OCI-LY1 (cell line): ENCODE data around the gene TRPM2.
A peak's percentile ranks its signal among the peaks of the same experiment; 100 is the strongest.

ENCODE experiments used
- H2AFZ ChIP-seq: fragments of 200-600 bp; sonication (generic), shearing (Covaris generic); 2 replicates; pipeline ENCODE4 v1.6.0; 2014; ENCODE audit warnings: antibody characterized with exemption, mild to moderate bottlenecking, low read length
- H3F3A ChIP-seq: fragments of 200-600 bp; sonication (generic), shearing (Covaris generic); 2 replicates; pipeline ENCODE4 v1.6.0; 2014; ENCODE audit warnings: mild to moderate bottlenecking, antibody characterized with exemption, low read length, moderate library complexity; ENCODE audit not compliant: insufficient read depth
- H3K27ac ChIP-seq: fragments of 200-600 bp; sonication (generic); 2 replicates; pipeline ENCODE4 v1.5.1; 2014; ENCODE audit warnings: low read length, mixed run types, mild to moderate bottlenecking, low read depth; ENCODE audit not compliant: poor library complexity, severe bottlenecking
- H3K27me3 ChIP-seq: fragments of 200-600 bp; sonication (generic); 2 replicates; pipeline ENCODE4 v1.6.0; 2014; ENCODE audit warnings: antibody characterized with exemption, mild to moderate bottlenecking, low read length, moderate library complexity; ENCODE audit not compliant: insufficient read depth
- H3K36me3 ChIP-seq: fragments of 200-600 bp; sonication (generic); 2 replicates; pipeline ENCODE4 v1.6.1; 2014; ENCODE audit warnings: mild to moderate bottlenecking, antibody characterized with exemption, low read length, moderate library complexity, mixed read lengths; ENCODE audit not compliant: insufficient read depth
- H3K4me1 ChIP-seq: fragments of 200-600 bp; sonication (generic); 2 replicates; pipeline ENCODE4 v1.5.1; 2014; ENCODE audit warnings: mild to moderate bottlenecking, low read length, moderate library complexity; ENCODE audit not compliant: insufficient read depth, severe bottlenecking
- H3K4me2 ChIP-seq: fragments of 200-600 bp; sonication (generic), shearing (Covaris generic); 2 replicates; pipeline ENCODE4 v1.6.1; 2014; ENCODE audit warnings: low read length
- H3K4me3 ChIP-seq: fragments of 200-600 bp; sonication (generic); 2 replicates; pipeline ENCODE4 v1.5.1; 2014; ENCODE audit warnings: low read length, low read depth, mild to moderate bottlenecking, mixed read lengths; ENCODE audit not compliant: poor library complexity, severe bottlenecking
- H3K79me2 ChIP-seq: fragments of 200-600 bp; shearing (Covaris generic); 2 replicates; pipeline ENCODE4 v1.6.1; 2016; ENCODE audit warnings: mixed run types, low read length, mixed read lengths; ENCODE audit not compliant: insufficient read depth
- H3K9ac ChIP-seq: fragments of 200-600 bp; sonication (generic), shearing (Covaris generic); 2 replicates; pipeline ENCODE4 v1.6.1; 2014; ENCODE audit warnings: mild to moderate bottlenecking, low read length, mixed read lengths
- H3K9me2 ChIP-seq: fragments of 200-600 bp; sonication (generic), shearing (Covaris generic); 2 replicates; pipeline ENCODE4 v1.6.1; 2014; ENCODE audit warnings: low read depth, mild to moderate bottlenecking, low read length, mixed read lengths
- H3K9me3 ChIP-seq: fragments of 200-600 bp; shearing (Covaris generic); 2 replicates; pipeline ENCODE4 v1.6.1; 2014; ENCODE audit warnings: low read length, mixed read lengths
- H4K20me1 ChIP-seq: fragments of 200-600 bp; sonication (generic), shearing (Covaris generic); 2 replicates; pipeline ENCODE4 v1.6.0; 2016; ENCODE audit warnings: mild to moderate bottlenecking, low read length; ENCODE audit not compliant: insufficient read depth
- CTCF ChIP-seq: fragments of 200-600 bp; sonication (generic), shearing (Covaris generic); IDR thresholded peaks from 2 replicates; pipeline ENCODE4 v1.5.1; 2017; ENCODE audit warnings: mild to moderate bottlenecking, antibody characterized with exemption, low read length, moderate library complexity, mixed read lengths
- EZH2 ChIP-seq: fragments of 200-600 bp; sonication (generic), shearing (Covaris generic); IDR thresholded peaks from 2 replicates; pipeline ENCODE4 v1.8.0; 2017; ENCODE audit warnings: borderline replicate concordance, mixed run types, mild to moderate bottlenecking, antibody characterized with exemption, low read length, moderate library complexity, mixed read lengths

The TRPM2 gene

DNA sequence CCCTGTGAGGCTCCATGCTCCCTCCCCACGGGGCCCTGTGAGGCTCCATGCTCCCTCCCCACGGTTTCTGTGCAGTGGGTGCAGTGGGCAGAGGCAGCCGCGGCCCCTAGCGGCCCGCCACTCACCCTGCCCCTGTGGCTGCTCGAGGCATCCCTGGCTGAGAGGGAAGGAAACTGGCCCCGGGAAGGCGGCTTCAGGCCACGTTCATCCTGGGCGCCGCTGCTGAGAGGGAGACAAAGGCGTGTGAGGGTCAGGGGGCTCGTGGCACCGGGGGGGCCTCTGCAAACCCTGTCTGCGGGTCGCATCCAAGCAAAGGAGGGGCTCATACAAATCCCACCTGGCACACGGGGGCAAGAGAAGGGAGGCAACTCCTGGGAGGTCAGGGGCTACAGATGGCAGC lies 22.7 kb upstream of the TRPM2 start:
- Histone ChIP-seq H3K27me3 (peaks cover 8% of the 10 kb centered on the region; the same call in 1 of the 2 replicates), H3F3A (no peaks in the 10 kb centered on the region), H3K36me3 (peaks cover 19% of the 10 kb centered on the region), H3K27ac (no peak overlapping the region), H3K9me2 (no peaks in the 10 kb centered on the region), H3K79me2 (no peaks in the 10 kb centered on the region), H3K4me3 (no peak overlapping the region), H3K9ac (no peak overlapping the region), H2AFZ (no peak overlapping the region), H3K4me1 (no peaks in the 10 kb centered on the region), H4K20me1 (no peaks in the 10 kb centered on the region), H3K9me3 (no peaks in the 10 kb centered on the region), H3K4me2 (no peak overlapping the region)
- TF ChIP-seq EZH2 (no peak), CTCF (peak; percentile 25; the same call in 1 of the 2 replicates)

DNA sequence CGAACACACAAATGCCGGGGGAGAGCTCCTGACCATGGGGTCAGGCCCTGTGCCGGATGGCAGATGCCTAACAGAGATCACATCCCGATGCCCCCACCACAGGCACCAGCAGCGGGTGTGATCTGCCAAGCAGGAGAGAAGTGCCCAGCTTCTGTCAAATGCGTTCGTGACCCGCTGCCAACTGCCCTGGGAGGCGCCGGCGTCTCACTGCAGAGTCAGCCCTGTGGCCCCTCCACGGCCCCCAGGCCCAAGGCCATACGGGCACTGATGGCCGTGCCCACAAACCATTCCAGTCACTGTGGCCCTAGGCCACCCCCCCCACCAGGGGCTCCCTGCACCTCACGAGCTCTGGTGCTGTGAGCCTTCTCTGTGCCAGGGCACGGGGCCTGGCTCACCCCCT lies 22.2 kb upstream of the TRPM2 start:
- Histone ChIP-seq H4K20me1 (no peaks in the 10 kb centered on the region), H3F3A (no peaks in the 10 kb centered on the region), H3K4me2 (no peak overlapping the region), H3K4me3 (no peak overlapping the region), H3K9me2 (no peaks in the 10 kb centered on the region), H3K4me1 (no peaks in the 10 kb centered on the region), H3K9ac (no peak overlapping the region), H2AFZ (no peak overlapping the region), H3K9me3 (no peaks in the 10 kb centered on the region), H3K27ac (no peak overlapping the region), H3K27me3 (peaks cover 8% of the 10 kb centered on the region; the same call in 1 of the 2 replicates), H3K36me3 (peaks cover 18% of the 10 kb centered on the region), H3K79me2 (no peaks in the 10 kb centered on the region)
- TF ChIP-seq CTCF (no peak), EZH2 (no peak)

- Histone ChIP-seq H3K9ac (no peak overlapping the region), H3K27me3 (peaks cover 8% of the 10 kb centered on the region; the same call in 1 of the 2 replicates), H3F3A (no peaks in the 10 kb centered on the region), H3K4me2 (no peak overlapping the region), H3K4me1 (no peaks in the 10 kb centered on the region), H3K4me3 (no peak overlapping the region), H4K20me1 (no peaks in the 10 kb centered on the region), H3K27ac (no peak overlapping the region), H3K36me3 (peaks cover 19% of the 10 kb centered on the region), H2AFZ (no peak overlapping the region), H3K9me3 (no peaks in the 10 kb centered on the region), H3K9me2 (no peaks in the 10 kb centered on the region), H3K79me2 (no peaks in the 10 kb centered on the region)
- TF ChIP-seq EZH2: no peak
- no peak for TF ChIP-seq CTCF
These were observed 21.6 kb upstream of the TRPM2 start for GRCh38 chr21:44331650-44332307.
